Measurements from ENCODE around the gene TLE1.

GRCh38 chr9:81722277-81722676, 32.9 kb upstream of the TLE1 start:
- TF ChIP-seq EZH2 (IDR thresholded peaks at IDR 0.05) (no peak), POLR2AphosphoS5 (IDR thresholded peaks at IDR 0.05; ENCODE audit: borderline replicate concordance, low read depth, low read length) (no peak)
